HepG2 (cell line): ENCODE data around the gene CRYZ. TPM values are rescaled to one million over a fixed set of nuclear protein-coding genes. Genes with fewer than 3 reads are reported as not detected.
A peak's percentile ranks its signal among the peaks of the same experiment; 100 is the strongest.

Experiments used
- ATAC-seq: fragments of 200-7000 bp; cut with Tn5 transposase; 3 replicates; pipeline ENCODE4 v1.9.1; 2020; ENCODE audit warnings: mild to moderate bottlenecking, moderate library complexity
- Bru-seq: library from RNA; stranded (reverse); fragments of 400-500 nt; gene quantifications from one replicate; lab custom pipeline; 2021; lab: Mats Ljungman, UMichigan
- BruChase-seq, 2 experiments: library from RNA; stranded (reverse); fragments of 400-500 nt; gene quantifications; one replicate each; lab custom pipeline; 2021; lab: Mats Ljungman, UMichigan
- BruUV-seq: library from RNA; stranded (reverse); fragments of 400-500 nt; replicated peaks from 2 replicates; lab custom pipeline; 2021; lab: Mats Ljungman, UMichigan
- CTCF ChIA-PET: fragments of 300-600 bp; formaldehyde crosslinking; extraction: SDS; loops from one replicate; lab custom pipeline; 2021; ENCODE audit warnings: low total read pairs, inconsistent platforms, low intra/inter-chr PET ratio; lab: Yijun Ruan, JAX
- POLR2A ChIA-PET: fragments of 350-600 bp; sonication (Branson Sonifier 250); formaldehyde crosslinking; loops from one replicate; lab custom pipeline; 2020; ENCODE audit warnings: antibody characterized with exemption, inconsistent platforms; lab: Yijun Ruan, JAX
- DNase-seq: peaks from one replicate; pipeline ENCODE4 v3.0.0-alpha.2; 2015; ENCODE audit warnings: low spot score
- FAIRE-seq: peaks from 3 replicates; lab custom pipeline; 2011; peaks lifted over from hg19 to GRCh38; lab: Jason Lieb, UNC
- H2AFZ ChIP-seq: one replicate; pipeline ENCODE4 v1.6.1; 2011; ENCODE audit warnings: low read length, inconsistent platforms
- H3K27ac ChIP-seq: fragments of 300-600 bp; 3 replicates; pipeline ENCODE4 v1.8.0; 2011; ENCODE audit warnings: mixed run types, mild to moderate bottlenecking, mixed read lengths, low read length, inconsistent platforms; ENCODE audit not compliant: insufficient read depth; ENCODE audit errors: extremely low read length
- H3K27me3 ChIP-seq, 2 experiments: fragments of 200-600 bp in 1 of 2; 2 replicates in 1 of 2; 3 replicates in 1 of 2; pipeline versions ENCODE4 v1.6.0 to v1.8.0; 2011; ENCODE audit warnings: low read length in 2 of 2, mild to moderate bottlenecking in 2 of 2, moderate library complexity in 2 of 2, inconsistent platforms in 1 of 2; ENCODE audit not compliant: insufficient read depth in 2 of 2, control insufficient read depth in 1 of 2
- H3K36me3 ChIP-seq, 2 experiments: fragments of 200-600 bp in 1 of 2; replicated peaks in 1 of 2; 2 replicates in 1 of 2; 3 replicates in 1 of 2; pipeline versions ENCODE4 v1.5.1 to v1.8.0; 2011; ENCODE audit warnings: low read length in 2 of 2, inconsistent platforms in 1 of 2; ENCODE audit not compliant: insufficient read depth in 2 of 2, control insufficient read depth in 1 of 2
- H3K4me1 ChIP-seq: 2 replicates; pipeline ENCODE4 v1.5.1; 2012; ENCODE audit warnings: low read length, inconsistent platforms; ENCODE audit not compliant: insufficient read depth
- H3K4me2 ChIP-seq: 2 replicates; pipeline ENCODE4 v1.6.0; 2011; ENCODE audit warnings: low read depth, low read length, inconsistent platforms
- H3K4me3 ChIP-seq, 3 experiments: fragments of 200-600 bp in 1 of 3; sonication (generic), shearing (Covaris generic) in 1 of 3; replicated peaks in 1 of 3; 2 replicates each; pipeline ENCODE4 v1.5.1; 2011 to 2016; ENCODE audit warnings: low read length in 3 of 3, inconsistent platforms in 2 of 3, low read depth in 2 of 3, mild to moderate bottlenecking in 2 of 3, control low read depth in 1 of 3, mixed read lengths in 1 of 3; ENCODE audit not compliant: insufficient read depth in 1 of 3
- H3K79me2 ChIP-seq: one replicate; pipeline ENCODE4 v1.6.1; 2011; ENCODE audit warnings: low read length, inconsistent platforms; ENCODE audit not compliant: insufficient read depth
- H3K9ac ChIP-seq: 2 replicates; pipeline ENCODE4 v1.6.0; 2011; ENCODE audit warnings: mild to moderate bottlenecking, low read depth, low read length, inconsistent platforms; ENCODE audit not compliant: insufficient read depth
- H3K9me3 ChIP-seq: 2 replicates; pipeline ENCODE4 v1.5.1; 2012; ENCODE audit warnings: mild to moderate bottlenecking, low read length
- H4K20me1 ChIP-seq: 2 replicates; pipeline ENCODE4 v1.6.0; 2011; ENCODE audit warnings: inconsistent platforms, mild to moderate bottlenecking, low read length, moderate library complexity; ENCODE audit not compliant: insufficient read depth
- ATF6 ChIP-seq: sonication (generic); formaldehyde crosslinking; conservative IDR thresholded peaks from 2 replicates; pipeline ENCODE4 v1.4.0; 2020; ENCODE audit warnings: missing genetic modification reagents
- SPEN ChIP-seq: sonication (generic); formaldehyde crosslinking; IDR thresholded peaks from 2 replicates; pipeline ENCODE4 v1.5.1; 2020; ENCODE audit warnings: low read depth, mild to moderate bottlenecking, missing genetic modification reagents
- SSRP1 ChIP-seq: IDR thresholded peaks from 2 replicates; pipeline ENCODE4 v1.6.1; 2016; ENCODE audit warnings: control low read depth
- THAP7 ChIP-seq: sonication (generic); formaldehyde crosslinking; IDR thresholded peaks from 2 replicates; pipeline ENCODE4 v1.8.1; 2023; ENCODE audit warnings: mild to moderate bottlenecking, missing genetic modification reagents
- ZBTB33 ChIP-seq: sonication (generic); formaldehyde crosslinking; IDR thresholded peaks from 2 replicates; pipeline ENCODE4 v1.4.0; 2020; ENCODE audit warnings: missing genetic modification reagents
- ZBTB7A ChIP-seq: sonication (generic); formaldehyde crosslinking; IDR thresholded peaks from 2 replicates; pipeline ENCODE4 v1.8.0; 2022; ENCODE audit warnings: mild to moderate bottlenecking, missing genetic modification reagents
- ZNF24 ChIP-seq: fragments of 450-650 bp; IDR thresholded peaks from 2 replicates; pipeline ENCODE4 v1.6.1; 2017; ENCODE audit warnings: antibody characterized with exemption, mild to moderate bottlenecking
- ZNF589 ChIP-seq: sonication (generic); formaldehyde crosslinking; conservative IDR thresholded peaks from 2 replicates; pipeline ENCODE4 v1.8.0; 2022; ENCODE audit warnings: mild to moderate bottlenecking, moderate library complexity, missing genetic modification reagents
- ZNF781 ChIP-seq: sonication (generic); formaldehyde crosslinking; IDR thresholded peaks from 2 replicates; pipeline ENCODE4 v1.5.1; 2020; ENCODE audit warnings: borderline replicate concordance, mild to moderate bottlenecking, missing genetic modification reagents; ENCODE audit errors: not compliant biosample characterization
- WGBS: methylation state at CpG from one replicate; pipeline ENCODE4 v1.1.6; 2017; ENCODE audit warnings: low lambda C conversion rate; 5-methylcytosine and 5-hydroxymethylcytosine counted together
- in situ Hi-C: cut with HindIII; loops from 2 replicates; pipeline ENCODE4 v1.10.0; 2017; ENCODE audit warnings: low pct_unique_long_range_greater_than_20kb; ENCODE audit not compliant: extremely low pct_ligation_motif_present
- intact Hi-C: fragments of 100-400 bp; cut with micrococcal nuclease; formaldehyde crosslinking; loops from one replicate; pipeline ENCODE4 v1.10.0; 2022; ENCODE audit not compliant: unreplicated experiment
- long read RNA-seq, 2 experiments: library from RNA in 1 of 2; library from polyadenylated mRNA in 1 of 2; stranded (forward) in 1 of 2; unstranded in 1 of 2; transcript quantifications; one replicate each; pipeline ENCODE4 v2.0.0, GENCODE V29; 2019 to 2022
- polyA minus RNA-seq, 3 experiments: library from RNA; depleted of rRNA, polyadenylated mRNA; stranded (reverse); fragments of >200 nt; gene quantifications; 2 replicates each; pipeline ENCODE4 v1.2.3, GENCODE V29; 2011; ENCODE audit warnings: low replicate concordance in 1 of 3
- polyA plus RNA-seq, 8 experiments: library from polyadenylated mRNA; depleted of rRNA in 3 of 8; stranded (reverse) in 7 of 8; unstranded in 1 of 8; fragments of >200 nt; fragmentation: Illumina TruSeq in 4 of 8; extraction: Trizol in 4 of 8; gene quantifications; 2 replicates each; pipeline versions ENCODE4 v1.2.1 to v1.2.3, GENCODE V29; 2011 to 2016; ENCODE audit warnings: low read depth in 4 of 8, missing spikeins in 1 of 8, mixed read lengths in 1 of 8; ENCODE audit not compliant: insufficient read depth in 1 of 8
- total RNA-seq, 5 experiments: library from RNA; depleted of rRNA; stranded (reverse); fragments of >200 nt; fragmentation: Illumina TruSeq; extraction: Trizol; gene quantifications; 2 replicates each; pipeline ENCODE4 v1.2.3, GENCODE V29; 2016; ENCODE audit warnings: low read depth in 1 of 5

CRYZ gene
- 115 and 203 TPM in 2 replicates for total RNA-seq (2016; rRNA removed; fragmentation: Illumina TruSeq; extraction: Trizol)
- total RNA-seq (2016; cell fraction: cytosol; rRNA removed; fragmentation: Illumina TruSeq; extraction: Trizol; ENCODE audit: low read depth): 11.6 and 13.0 TPM in 2 replicates
- 115 and 198 TPM in 2 replicates for total RNA-seq (2016; cell fraction: insoluble cytoplasmic fraction; rRNA removed; fragmentation: Illumina TruSeq; extraction: Trizol)
- 40.3 and 47.4 TPM in 2 replicates for total RNA-seq (2016; cell fraction: membrane; rRNA removed; fragmentation: Illumina TruSeq; extraction: Trizol)
- total RNA-seq (2016; cell fraction: nucleus; rRNA removed; fragmentation: Illumina TruSeq; extraction: Trizol): 55.8 and 62.4 TPM in 2 replicates
- 149 and 211 TPM in 2 replicates for polyA plus RNA-seq (2011; rRNA removed)
- 82.6 and 124 TPM in 2 replicates for polyA plus RNA-seq (2011; cell fraction: cytosol; rRNA removed)
- 63.1 and 80.9 TPM in 2 replicates for polyA plus RNA-seq (2011; cell fraction: nucleus; rRNA removed)
- 110 and 119 TPM in 2 replicates for polyA plus RNA-seq (2012)
- polyA plus RNA-seq (2016; cell fraction: cytosol; fragmentation: Illumina TruSeq; extraction: Trizol; ENCODE audit: low read depth): 11.6 and 11.8 TPM in 2 replicates
- 192 and 213 TPM in 2 replicates for polyA plus RNA-seq (2016; cell fraction: insoluble cytoplasmic fraction; fragmentation: Illumina TruSeq; extraction: Trizol; ENCODE audit: low read depth)
- polyA plus RNA-seq (2016; cell fraction: membrane; fragmentation: Illumina TruSeq; extraction: Trizol; ENCODE audit: low read depth): 38.2 and 41.7 TPM in 2 replicates
- polyA plus RNA-seq (2016; cell fraction: nucleus; fragmentation: Illumina TruSeq; extraction: Trizol; ENCODE audit: insufficient read depth, low read depth): 103 and 104 TPM in 2 replicates
- polyA minus RNA-seq (2011; rRNA and poly(A)+ RNA removed; ENCODE audit: low replicate concordance): 13.3 and 37.8 TPM in 2 replicates
- polyA minus RNA-seq (2011; cell fraction: cytosol; rRNA and poly(A)+ RNA removed): 59.3 and 73.9 TPM in 2 replicates
- polyA minus RNA-seq (2011; cell fraction: nucleus; rRNA and poly(A)+ RNA removed): 51.9 and 74.7 TPM in 2 replicates
- Bru-seq, nascent RNA: percentile 92 among the genes with signal in this experiment
- BruChase-seq, experiment 1, labeled RNA remaining after a 6-hour chase: percentile 88 among the genes with signal in this experiment
- BruChase-seq, experiment 2, labeled RNA remaining after a 2-hour chase: percentile 84 among the genes with signal in this experiment
- long read RNA-seq, experiment 1, transcript CRYZ-201 (9 exons, 1,888 nt): major isoform, 70 of 154 reads
- long read RNA-seq, experiment 1, transcript CRYZ-205 (10 exons, 2,301 nt): minor isoform, 16 of 154 reads
- long read RNA-seq, experiment 1, transcript CRYZ-203 (8 exons, 1,292 nt): minor isoform, 33 of 154 reads
- long read RNA-seq, experiment 1, partial matches to known transcripts: 17 of 154 reads
- long read RNA-seq, experiment 1, other reads (novel, unspliced or antisense): 17 of 154 reads
- long read RNA-seq, experiment 2, transcript CRYZ-203 (8 exons, 1,292 nt): minor isoform, 6 of 74 reads
- long read RNA-seq, experiment 2, transcript CRYZ-201 (9 exons, 1,888 nt): major isoform, 10 of 74 reads
- long read RNA-seq, experiment 2, partial matches to known transcripts: 8 of 74 reads
- long read RNA-seq, experiment 2, other reads (novel, unspliced or antisense): 49 of 74 reads

GRCh38 chr1:74732960-74733603 lies at the start of gene CRYZ, which contains the start of gene TYW3:
Gene CRYZ (minus strand): TSS chr1:74733050. CDS start chr1:74724821, 8,229 bp downstream.
Gene TYW3 (plus strand): TSS chr1:74733152. CDS start chr1:74733245, 93 bp downstream.
- ATAC-seq (peak; percentile 80), FAIRE-seq (peak; percentile 80), DNase-seq (peak; percentile 91)
- in situ Hi-C loops: no loop called here
- intact Hi-C loops: loop anchor here (1.0 to 5.0 kb wide), 2 partner anchors 44 to 536 kb away; partner anchors contain the start of genes FPGT and LRRIQ3
- Histone ChIP-seq H3K9ac (peak within 1 kb of the TSS; percentile 96), H3K4me1 (peaks cover 56% of the 10 kb centered on the region), H4K20me1 (no peaks in the 10 kb centered on the region; the same call in 1 of the 2 replicates), H3K27ac (peak within 1 kb of the TSS; percentile 98), H3K4me2 (peak within 1 kb of the TSS; percentile 80), H3K9me3 (no peaks in the 10 kb centered on the region), H3K27me3 (no peaks in the 10 kb centered on the region; a peak in 1 of 5 replicates), H2AFZ (peak within 1 kb of the TSS; percentile 61), H3K4me3 (peak within 1 kb of the TSS; percentile 88 to 97 (median 92)), H3K79me2 (peaks cover 55% of the 10 kb centered on the region), H3K36me3 (peaks cover 9 to 22% of the 10 kb centered on the region in 2 experiments; a peak in 4 of 5 replicates)
- CTCF ChIA-PET: interaction anchor here (1.1 kb wide), 1 partner anchor 43 kb away, joined by 5 read pairs; no protein-coding TSS in a partner anchor
- 0% methylated on average over 16 of the region's 30 CpGs for WGBS
- POLR2A ChIA-PET: interaction anchor here (1.0 to 2.6 kb wide), 5 partner anchors 10 to 468 kb away, joined by 4 to 10 read pairs (median 4); no protein-coding TSS in a partner anchor
- TSS peak; percentile 61 for BruUV-seq
- peak; percentile 81 for TF ChIP-seq THAP7
- TF ChIP-seq SPEN (CRISPR knock-in tag): peak; percentile 86
- TF ChIP-seq ZNF781 (CRISPR knock-in tag): peak; percentile 21
- TF ChIP-seq ZBTB33 (CRISPR knock-in tag): 0 out of 2 replicates have a peak, but pooled peaks have one; percentile 9
- TF ChIP-seq ZBTB7A (CRISPR knock-in tag): 0 out of 2 replicates have a peak, but pooled peaks have one; percentile 18
- no peak for TF ChIP-seq ZNF24
- no peak for TF ChIP-seq ZNF589 (CRISPR knock-in tag)
- no peak for TF ChIP-seq SSRP1 (CRISPR knock-in tag)
- TF ChIP-seq ATF6 (CRISPR knock-in tag): 0 out of 2 replicates have a peak, but pooled peaks have one; percentile 53
